Common myeloid progenitor, CD34-positive (primary cell): ENCODE data around the gene RYK.
A peak's percentile ranks its signal among the peaks of the same experiment; 100 is the strongest.

Experiments
- CTCF ChIA-PET: fragments of 350-600 bp; sonication (Branson Sonifier 250); formaldehyde crosslinking; loops from one replicate; lab custom pipeline; 2021; ENCODE audit warnings: antibody characterized with exemption; lab: Charles Lee
- POLR2A ChIA-PET: fragments of 350-600 bp; sonication (Branson Sonifier 250); formaldehyde crosslinking; loops from one replicate; lab custom pipeline; 2021; ENCODE audit warnings: antibody characterized with exemption; lab: Charles Lee
- DNase-seq, 3 donors: peaks; one replicate each; pipeline versions ENCODE4 v3.0.0 to v3.0.0-alpha.2; 2013
- H3K27ac ChIP-seq, 2 experiments: 1 replicate in 1 of 2; 2 replicates in 1 of 2; pipeline ENCODE4 v1.7.0; 2013; ENCODE audit warnings: inconsistent platforms in 2 of 2, low read length in 2 of 2, mild to moderate bottlenecking in 2 of 2, low read depth in 1 of 2, moderate library complexity in 1 of 2; ENCODE audit not compliant: severe bottlenecking in 2 of 2, insufficient read depth in 1 of 2, poor library complexity in 1 of 2
- H3K27me3 ChIP-seq, 5 experiments: replicated peaks in 2 of 5; 1 replicate in 3 of 5; 2 replicates in 2 of 5; pipeline versions ENCODE4 v1.6.1 to v1.7.0; 2013; ENCODE audit warnings: low read length in 4 of 5, mild to moderate bottlenecking in 2 of 5, moderate library complexity in 2 of 5, inconsistent platforms in 1 of 5; ENCODE audit not compliant: insufficient read depth in 5 of 5, control insufficient read depth in 4 of 5
- H3K36me3 ChIP-seq, 4 experiments: 1 replicate in 2 of 4; 2 replicates in 2 of 4; pipeline versions ENCODE4 v1.6.1 to v1.7.0; 2013; ENCODE audit warnings: low read length in 3 of 4, control low read depth in 1 of 4, mild to moderate bottlenecking in 1 of 4; ENCODE audit not compliant: control insufficient read depth in 4 of 4, insufficient read depth in 4 of 4
- H3K4me1 ChIP-seq, 4 experiments: 1 replicate in 3 of 4; 2 replicates in 1 of 4; pipeline versions ENCODE4 v1.6.1 to v1.7.1; 2013; ENCODE audit warnings: low read length in 3 of 4, mild to moderate bottlenecking in 3 of 4, control low read depth in 1 of 4, inconsistent platforms in 1 of 4, moderate library complexity in 1 of 4; ENCODE audit not compliant: control insufficient read depth in 4 of 4, insufficient read depth in 4 of 4; ENCODE audit errors: control extremely low read depth in 1 of 4
- H3K4me3 ChIP-seq, 7 experiments: 1 replicate in 4 of 7; 2 replicates in 3 of 7; pipeline versions ENCODE4 v1.5.1 to v1.7.0; 2013; ENCODE audit warnings: mild to moderate bottlenecking in 7 of 7, low read length in 6 of 7, moderate library complexity in 6 of 7, inconsistent platforms in 2 of 7, low read depth in 2 of 7, control low read depth in 1 of 7; ENCODE audit not compliant: insufficient read depth in 4 of 7, control insufficient read depth in 1 of 7; ENCODE audit errors: extremely low read depth in 1 of 7
- H3K9me3 ChIP-seq, 5 experiments: 1 replicate in 4 of 5; 2 replicates in 1 of 5; pipeline versions ENCODE4 v1.6.1 to v1.7.1; 2013; ENCODE audit warnings: low read length in 4 of 5, mild to moderate bottlenecking in 2 of 5, inconsistent platforms in 1 of 5, low read depth in 1 of 5, moderate library complexity in 1 of 5; ENCODE audit not compliant: control insufficient read depth in 4 of 5, insufficient read depth in 2 of 5; ENCODE audit errors: control extremely low read depth in 1 of 5
- WGBS: methylation state at CpG from one replicate; pipeline ENCODE4 v1.1.5; 2013; ENCODE audit not compliant: insufficient coverage; 5-methylcytosine and 5-hydroxymethylcytosine counted together

The RYK gene

DNA sequence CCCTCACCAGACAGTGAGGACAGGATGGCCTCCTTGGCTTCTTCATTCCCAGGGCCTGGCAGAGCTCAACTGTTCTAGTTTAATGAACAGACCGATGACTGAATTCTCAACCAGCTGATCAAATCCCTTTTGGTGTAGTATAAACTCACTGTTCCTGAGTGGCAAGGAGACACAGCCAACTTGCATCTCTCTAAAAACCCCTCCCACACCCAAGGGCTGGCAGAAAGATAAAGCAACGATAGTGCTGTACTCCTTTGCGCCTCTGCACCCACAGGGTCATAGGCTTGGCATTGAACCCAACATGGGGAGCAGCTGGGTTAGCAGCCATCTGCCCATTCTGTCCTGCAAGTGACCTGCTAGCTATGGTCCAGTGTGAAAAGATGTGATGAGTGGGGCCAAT, 103.2 kb downstream of the RYK start:
- POLR2A ChIA-PET = no interaction called here
- Histone ChIP-seq H3K4me1 (no peaks in the 10 kb centered on the region), H3K9me3 (no peaks in the 10 kb centered on the region), H3K36me3 (peaks cover 0 to 3% (median 2%) of the 10 kb centered on the region in 4 experiments), H3K27me3 (no peaks in the 10 kb centered on the region), H3K4me3 (no peak overlapping the region), H3K27ac (no peak overlapping the region)
- CTCF ChIA-PET = no interaction called here
- no peak for DNase-seq
- 97% methylated on average over 3 of the region's 3 CpGs for WGBS

DNA sequence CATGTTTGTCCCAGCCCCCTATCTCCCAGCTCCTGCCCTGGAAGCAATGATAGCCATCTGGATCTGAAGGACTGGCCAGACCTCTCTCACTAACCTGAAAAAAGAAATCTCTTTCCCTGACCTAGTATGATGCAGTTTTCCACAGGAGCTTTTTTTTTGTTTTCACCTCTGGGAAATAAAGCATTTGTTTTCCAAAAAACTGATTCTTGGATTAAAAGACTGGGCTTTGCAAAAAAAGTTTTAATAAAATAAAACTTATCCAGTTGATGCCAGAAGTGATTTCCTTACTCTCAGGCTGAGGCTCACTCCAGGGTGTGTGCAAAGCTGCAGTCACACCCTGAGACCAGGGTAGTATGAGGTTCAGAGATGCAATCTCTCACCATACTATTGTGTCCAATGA, 104.0 kb downstream of the RYK start:
- POLR2A ChIA-PET = interaction anchor here (0.5 kb wide), 1 partner anchor 35 kb away, joined by 3 read pairs; no protein-coding TSS in a partner anchor
- CTCF ChIA-PET = no interaction called here

DNA sequence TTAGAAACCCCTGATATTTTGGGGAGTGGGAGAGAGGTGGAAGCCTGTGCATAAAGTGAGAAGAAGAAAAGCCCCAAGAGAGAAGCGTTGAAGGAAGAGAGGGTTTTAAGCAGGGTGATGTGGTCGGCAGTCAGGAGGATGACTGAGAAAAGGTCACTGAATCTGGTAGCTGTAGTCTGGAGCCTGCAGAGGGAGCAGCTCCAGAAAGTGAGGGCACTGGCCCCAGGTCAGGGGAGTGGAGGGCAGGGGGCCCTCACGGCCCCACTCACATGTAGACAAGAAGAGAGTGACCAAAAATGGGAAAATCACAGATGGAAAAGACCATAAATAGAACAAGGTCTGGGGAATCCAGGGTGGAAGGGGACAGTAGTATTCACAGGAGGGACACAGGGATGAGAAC, 105.5 kb downstream of the RYK start:
- no peaks in the 10 kb centered on the region for H3K4me1 ChIP-seq
- H3K27ac ChIP-seq = no peak overlapping the region
- H3K36me3 ChIP-seq = no peaks in the 10 kb centered on the region
- 90% methylated on average over 3 of the region's 3 CpGs for WGBS
- ChIA-PET CTCF (no interaction called here), POLR2A (no interaction called here)
- no peak for DNase-seq
- H3K27me3 ChIP-seq = no peaks in the 10 kb centered on the region
- H3K9me3 ChIP-seq = peaks cover 0 to 3% (median 0%) of the 10 kb centered on the region in 5 experiments
- no peak overlapping the region for H3K4me3 ChIP-seq

More for the DNA sequence above, 104.0 kb downstream of the RYK start:
- Histone ChIP-seq H3K4me3 (no peak overlapping the region), H3K4me1 (no peaks in the 10 kb centered on the region), H3K9me3 (peaks cover 0 to under 1% (median 0%) of the 10 kb centered on the region in 5 experiments), H3K27me3 (no peaks in the 10 kb centered on the region), H3K36me3 (no peaks in the 10 kb centered on the region), H3K27ac (no peak overlapping the region)
- DNase-seq = no peak

DNA sequence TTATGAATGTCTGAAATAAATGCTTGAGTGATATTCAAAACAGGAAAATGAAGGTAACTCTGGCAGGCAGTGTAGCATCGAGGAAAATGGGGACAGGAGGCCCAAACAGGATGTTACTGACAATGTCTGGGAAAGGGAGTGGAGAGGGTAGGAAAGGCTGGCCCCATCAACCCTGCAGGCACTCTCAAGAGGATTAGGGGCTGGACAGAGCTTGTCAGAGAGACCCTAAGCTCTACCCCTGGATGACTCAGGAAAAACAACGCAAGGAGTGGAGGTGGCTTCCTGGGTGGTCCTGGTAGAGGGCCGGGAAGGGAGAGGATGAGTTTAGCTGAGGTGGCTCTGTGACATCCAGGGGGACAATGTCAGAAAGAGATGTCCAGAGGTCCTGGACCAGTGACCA, 106.0 kb downstream of the RYK start:
- no peaks in the 10 kb centered on the region for H3K27me3 ChIP-seq
- H3K27ac ChIP-seq = no peak overlapping the region
- DNase-seq = no peak
- ChIA-PET POLR2A (no interaction called here), CTCF (no interaction called here)
- no peaks in the 10 kb centered on the region for H3K4me1 ChIP-seq
- WGBS = 47% methylated on average over 2 of the region's 3 CpGs
- peaks cover 0 to 3% (median 0%) of the 10 kb centered on the region in 5 experiments for H3K9me3 ChIP-seq
- H3K36me3 ChIP-seq = no peaks in the 10 kb centered on the region
- H3K4me3 ChIP-seq = no peak overlapping the region

DNA sequence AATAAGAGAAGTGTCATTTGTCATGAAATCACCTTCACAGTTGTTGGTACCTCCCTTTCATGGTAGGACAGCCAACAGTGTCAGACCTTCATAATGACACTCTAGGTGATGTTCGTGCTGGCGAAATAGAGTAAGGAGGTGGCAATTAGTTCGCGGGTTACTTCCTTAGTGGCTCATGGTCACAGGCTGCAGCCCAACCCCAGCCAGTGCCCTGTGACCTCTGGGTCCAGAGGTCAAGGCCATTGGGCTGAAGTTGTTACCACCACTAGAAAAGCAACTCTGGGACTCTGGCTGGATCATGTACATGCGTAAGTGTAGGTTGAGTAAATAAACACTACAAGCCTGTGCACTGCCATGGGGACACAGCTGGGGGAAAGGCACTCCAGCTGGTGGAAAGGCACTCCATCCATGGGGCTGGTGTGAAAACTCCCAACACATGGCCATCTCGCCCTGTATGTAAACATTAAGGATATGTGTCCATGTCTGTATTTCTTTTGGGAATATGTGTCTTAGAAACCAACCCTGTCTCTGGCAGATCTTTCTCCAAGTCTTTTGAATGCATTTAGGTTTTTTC, 106.7 kb downstream of the RYK start:
- H3K27ac ChIP-seq = no peak overlapping the region
- no peaks in the 10 kb centered on the region for H3K4me1 ChIP-seq
- 98% methylated on average over 5 of the region's 6 CpGs for WGBS
- ChIA-PET POLR2A (no interaction called here), CTCF (interaction anchor here (1.4 kb wide), 1 partner anchor 9 kb away, joined by 4 read pairs; no protein-coding TSS in a partner anchor)
- no peaks in the 10 kb centered on the region for H3K36me3 ChIP-seq
- DNase-seq = no peak
- H3K27me3 ChIP-seq = no peaks in the 10 kb centered on the region
- no peak overlapping the region for H3K4me3 ChIP-seq
- H3K9me3 ChIP-seq = peaks cover 0 to 3% (median 0%) of the 10 kb centered on the region in 5 experiments

DNA sequence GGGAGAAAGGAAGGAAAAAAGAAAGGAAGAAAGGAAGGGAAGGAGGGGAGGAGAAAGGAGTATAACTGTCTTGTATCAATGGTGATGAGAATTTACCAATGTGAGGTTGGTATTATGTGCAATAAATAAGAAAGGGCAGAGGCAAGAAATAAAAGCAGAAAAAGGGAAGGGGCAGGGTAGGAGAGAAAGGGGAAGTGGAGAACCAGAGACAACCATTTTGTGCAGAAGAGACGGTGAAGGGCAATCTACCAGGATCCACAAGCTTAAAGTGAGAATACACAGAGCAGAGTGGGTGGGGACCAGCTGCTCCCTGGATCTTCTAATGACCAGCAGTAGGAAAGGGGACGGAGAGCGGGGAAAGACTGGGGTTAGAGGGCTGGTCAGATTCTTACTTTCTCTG, 114.1 kb downstream of the RYK start:
- Histone ChIP-seq H3K4me1 (peaks cover 0 to 8% (median 0%) of the 10 kb centered on the region in 4 experiments), H3K27ac (no peak overlapping the region), H3K27me3 (no peaks in the 10 kb centered on the region), H3K36me3 (no peaks in the 10 kb centered on the region), H3K9me3 (peaks cover 0 to 6% (median 0%) of the 10 kb centered on the region in 5 experiments), H3K4me3 (no peak overlapping the region)
- DNase-seq = peak in 2 of 3 donors; percentile 26 to 28
- CTCF ChIA-PET = no interaction called here
- POLR2A ChIA-PET = no interaction called here
- no CpG with 5 or more reads among the region's 3 CpGs for WGBS

DNA sequence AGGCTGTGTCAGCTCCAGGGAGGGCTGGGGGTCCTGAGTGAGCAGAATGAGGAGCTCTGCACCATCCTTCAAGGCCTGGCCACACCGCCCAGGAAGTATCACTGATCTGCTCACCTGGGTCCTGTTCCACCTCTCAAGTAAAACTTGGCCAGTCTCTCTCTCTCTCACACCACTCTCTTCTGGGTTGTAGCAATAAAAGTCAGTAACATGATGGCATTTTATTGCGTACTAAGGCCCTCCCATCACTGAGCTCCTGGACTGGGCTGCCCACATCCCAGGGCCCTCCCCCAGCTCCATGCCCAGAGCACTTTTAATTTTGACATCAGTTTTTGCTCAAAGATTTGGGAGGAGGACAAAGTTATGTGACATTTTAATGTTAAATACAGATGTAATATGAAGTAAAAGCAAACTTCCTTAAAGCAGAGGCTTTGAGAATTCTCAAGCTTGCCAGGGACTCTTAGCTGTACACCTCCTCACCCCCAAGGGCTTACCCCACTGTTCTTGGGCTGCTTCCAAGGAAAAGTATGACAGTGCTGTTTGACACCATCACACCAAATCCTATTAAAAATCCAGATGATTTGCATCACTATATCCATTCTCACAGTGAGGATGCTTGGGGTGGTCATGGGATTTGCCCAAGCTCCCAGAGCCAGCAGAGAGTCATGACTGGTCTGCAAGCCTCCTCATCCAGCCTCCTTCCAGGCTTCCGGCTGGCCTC, 115.8 kb downstream of the RYK start:
- ChIA-PET POLR2A (no interaction called here), CTCF (interaction anchor here (1.3 kb wide), 1 partner anchor 9 kb away, joined by 4 read pairs; no protein-coding TSS in a partner anchor)
- H3K9me3 ChIP-seq = peaks cover 0 to 7% (median 0%) of the 10 kb centered on the region in 5 experiments
- no peak overlapping the region for H3K27ac ChIP-seq
- H3K4me3 ChIP-seq = no peak overlapping the region
- no peaks in the 10 kb centered on the region for H3K36me3 ChIP-seq
- H3K27me3 ChIP-seq = no peaks in the 10 kb centered on the region
- no peak for DNase-seq
- 86% methylated on average over 1 of the region's 3 CpGs for WGBS
- H3K4me1 ChIP-seq = peaks cover 0 to 8% (median 0%) of the 10 kb centered on the region in 4 experiments
